HG02973 (cell line): Measurements from ENCODE around the gene LINGO1.

ENCODE experiments used
- ATAC-seq: cut with Tn5 transposase; IDR thresholded peaks from one replicate; pipeline ENCODE4 v1.9.1; 2021; ENCODE audit warnings: moderate library complexity; ENCODE audit not compliant: unreplicated experiment

Gene LINGO1

DNA sequence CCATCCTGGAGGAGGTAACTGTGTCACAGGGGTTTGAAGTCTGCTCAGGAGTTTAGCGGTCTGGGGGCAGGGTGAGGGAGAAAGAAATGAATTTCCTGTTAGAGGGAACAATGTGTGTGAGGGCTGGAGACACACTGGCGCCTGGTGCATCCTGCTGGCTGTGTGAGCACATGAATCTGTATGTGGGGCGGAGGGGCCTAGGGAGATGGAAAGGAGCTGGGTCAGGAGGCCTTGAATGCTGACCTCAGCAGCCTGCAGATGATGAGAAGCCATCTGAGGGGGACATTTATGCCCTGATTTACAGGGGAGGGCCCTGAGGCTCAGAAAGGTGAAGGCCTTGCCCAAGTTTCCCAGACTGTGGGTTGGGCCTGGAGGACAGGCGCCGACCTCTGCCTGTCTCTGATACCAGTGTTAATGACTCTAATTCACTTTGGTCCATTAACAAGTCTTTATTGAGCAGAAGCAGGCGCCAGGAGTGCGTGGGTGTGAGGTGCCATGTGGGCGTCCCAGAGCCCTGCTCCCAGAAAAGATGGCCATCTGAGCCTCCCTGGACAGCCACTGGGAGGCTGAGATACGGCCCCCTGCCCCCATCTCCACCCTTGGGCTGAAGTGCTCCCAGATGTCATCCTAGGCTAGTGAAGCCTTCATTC lies 34.8 kb downstream of the LINGO1 start:
- ATAC-seq = no peak

DNA sequence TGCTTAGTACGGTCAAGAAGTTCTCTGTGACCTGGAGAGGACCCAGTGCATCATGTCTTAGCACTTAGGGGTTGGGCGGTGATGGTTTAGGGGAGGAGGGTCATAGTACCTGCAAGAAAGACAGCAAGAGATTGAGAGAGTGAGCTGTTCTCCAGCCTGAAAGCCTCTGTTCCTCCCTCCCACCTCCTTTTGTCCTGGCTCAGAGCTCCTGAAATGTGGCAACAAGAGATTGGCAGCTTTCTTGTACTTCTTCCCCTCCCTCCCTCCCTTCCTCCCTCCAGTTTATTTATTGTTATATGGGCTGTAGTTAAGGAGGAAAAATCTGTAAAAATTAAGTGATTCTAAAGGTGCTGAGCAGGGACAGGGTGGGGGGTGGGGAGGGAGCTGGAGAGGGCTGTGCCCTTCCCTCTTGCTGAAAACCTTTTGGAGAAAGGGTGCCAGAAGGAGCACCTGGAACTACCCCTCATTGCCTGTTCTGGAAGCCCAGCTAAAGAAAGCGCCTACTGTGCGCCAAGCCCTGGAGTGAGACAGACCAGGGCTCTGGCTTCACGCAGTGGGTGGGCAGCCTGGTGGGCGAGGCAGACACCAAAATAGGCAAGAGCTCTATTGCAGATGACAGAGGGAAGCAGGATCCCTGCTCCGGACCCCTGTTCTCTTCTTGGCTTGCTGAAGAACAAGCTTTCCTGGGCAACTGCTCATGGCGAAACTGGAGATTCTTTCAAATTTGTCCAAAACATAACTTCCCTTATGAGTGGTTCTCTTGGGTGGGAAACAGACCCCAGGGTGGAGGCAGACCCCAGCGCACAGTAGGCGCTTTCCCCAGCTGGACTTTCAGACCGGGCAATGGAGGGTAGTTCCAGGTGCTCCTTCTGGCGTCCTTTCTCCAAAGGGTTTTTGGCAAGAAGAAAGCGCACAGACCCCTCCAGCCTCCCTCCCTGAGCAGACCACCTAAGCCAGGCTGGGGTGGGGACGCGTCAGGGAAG lies 35.6 kb downstream of the LINGO1 start:
- ATAC-seq = no peak

GRCh38 chr15:77595231-77595630 lies 37.5 kb downstream of the LINGO1 start:
- no peak for ATAC-seq

DNA sequence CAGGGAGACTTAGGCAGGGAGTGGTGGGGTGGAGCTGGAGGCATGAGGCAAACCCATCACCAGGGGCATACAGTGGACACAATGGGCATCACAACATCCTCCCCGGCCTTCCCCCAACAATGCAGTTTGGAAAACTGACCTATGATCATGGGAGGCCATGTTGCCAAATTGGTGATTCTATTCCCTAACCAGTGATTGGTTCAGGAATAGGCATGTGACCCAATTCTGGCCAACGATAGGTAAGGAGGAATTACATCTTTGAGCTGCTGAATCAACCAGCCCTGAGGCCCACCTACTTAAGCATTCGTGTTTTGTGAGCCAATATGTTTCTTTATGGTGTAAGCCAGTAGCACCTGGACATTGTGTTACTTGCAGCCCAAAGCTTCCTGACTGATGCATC lies 40.0 kb downstream of the LINGO1 start:
- no peak for ATAC-seq

- ATAC-seq = no peak
Observed at GRCh38 chr15:77591968-77592613, 40.6 kb downstream of the LINGO1 start.

- ATAC-seq = no peak
Observed at GRCh38 chr15:77589839-77590238, 42.9 kb downstream of the LINGO1 start.

DNA sequence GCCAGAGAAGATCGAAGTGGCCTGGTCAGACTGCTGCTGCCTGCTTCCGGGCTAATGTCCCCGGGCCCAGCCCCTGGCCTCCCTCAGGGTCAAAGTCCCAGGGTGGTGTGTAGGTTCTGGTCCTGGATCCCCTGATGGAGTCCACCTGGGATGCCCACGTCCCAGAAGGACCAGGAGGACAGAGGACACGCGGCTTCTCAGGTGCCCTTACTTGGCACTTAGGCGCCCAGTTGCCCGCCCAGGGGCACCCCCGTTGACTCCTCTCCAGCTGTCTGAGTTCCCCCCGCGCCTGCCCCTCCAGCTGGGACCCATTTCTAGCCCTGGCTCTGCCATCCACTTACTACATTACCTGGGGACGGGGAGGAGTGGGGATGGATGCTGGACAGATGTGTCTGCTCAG lies 44.6 kb downstream of the LINGO1 start:
- ATAC-seq = no peak

- ATAC-seq = no peak
Observed at GRCh38 chr15:77584691-77585090, 48.0 kb downstream of the LINGO1 start.

- no peak for ATAC-seq
Observed at GRCh38 chr15:77584201-77584600, 48.5 kb downstream of the LINGO1 start.

- no peak for ATAC-seq
Observed at GRCh38 chr15:77582763-77583162, 49.9 kb downstream of the LINGO1 start.

GRCh38 chr15:77581896-77582569 lies 50.7 kb downstream of the LINGO1 start:
- no peak for ATAC-seq

DNA sequence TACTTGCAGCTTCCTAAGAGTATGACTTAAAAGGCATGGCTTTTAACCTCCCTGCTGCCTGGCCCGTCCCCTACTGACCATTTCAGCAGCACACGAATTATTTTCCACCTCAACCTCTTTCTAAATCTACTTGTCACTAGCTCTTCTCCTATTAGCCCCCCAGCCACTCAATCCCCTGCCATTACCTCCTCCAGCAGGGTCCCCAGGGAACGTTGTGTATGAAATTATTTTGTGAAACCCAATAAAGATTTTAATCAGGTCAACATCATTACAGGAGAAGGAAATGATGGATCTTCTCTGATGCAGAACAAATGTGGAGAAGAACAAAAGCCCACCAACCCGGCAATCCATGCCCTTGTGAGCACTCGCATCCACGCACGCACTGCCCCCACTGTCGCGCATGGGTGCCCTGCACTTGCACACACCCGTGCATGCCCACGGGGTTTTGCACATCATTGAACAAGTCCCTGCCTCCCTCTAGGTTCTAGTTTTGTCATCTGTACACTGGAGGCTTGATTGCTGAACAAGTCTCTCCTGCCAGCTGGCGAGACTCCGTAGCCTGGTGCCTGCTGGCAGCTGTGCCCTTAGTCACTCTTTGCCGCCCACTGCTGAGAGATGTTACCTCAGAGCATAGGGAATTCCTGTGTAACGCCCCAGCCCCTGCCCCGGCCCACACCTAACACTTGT lies 51.6 kb downstream of the LINGO1 start:
- ATAC-seq = no peak

DNA sequence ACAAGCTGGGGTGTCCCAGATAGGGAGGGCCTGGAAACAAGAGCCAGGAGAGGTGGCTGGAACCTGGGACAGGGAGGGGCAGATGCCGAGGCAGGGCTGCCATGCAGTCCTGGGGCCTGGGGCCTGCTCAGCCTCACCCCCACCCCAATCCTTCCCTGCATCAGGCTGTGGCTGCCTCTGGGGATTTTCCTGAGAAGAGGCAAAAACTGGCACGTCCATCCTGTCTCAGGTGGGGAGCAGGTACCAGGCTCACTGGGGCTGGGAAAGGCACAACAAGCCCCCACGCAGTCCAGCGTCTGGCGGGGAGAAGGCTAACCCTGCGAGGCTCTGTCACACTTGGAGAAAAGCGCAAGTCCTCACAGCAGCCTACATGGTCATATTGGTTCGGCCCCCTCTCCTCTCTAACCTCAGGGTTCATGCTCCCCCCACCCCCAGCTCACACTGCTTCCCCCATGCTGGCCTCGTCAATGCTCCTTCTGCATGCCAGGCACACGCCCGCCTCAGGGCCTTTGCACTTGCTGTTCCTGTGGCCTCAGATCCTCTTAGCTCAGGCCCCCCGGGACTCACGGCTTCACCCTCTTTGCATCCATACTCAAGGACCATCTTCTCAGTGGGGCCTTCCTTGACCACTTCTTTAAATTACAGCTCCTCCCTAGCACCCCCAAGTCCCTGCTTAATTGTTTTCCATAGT lies 53.1 kb downstream of the LINGO1 start:
- no peak for ATAC-seq

- ATAC-seq = no peak
Observed at GRCh38 chr15:77578641-77579372, 53.9 kb downstream of the LINGO1 start.

GRCh38 chr15:77577366-77577950 lies 55.3 kb downstream of the LINGO1 start:
- ATAC-seq = no peak

GRCh38 chr15:77576538-77576937 lies 56.2 kb downstream of the LINGO1 start:
- ATAC-seq = no peak

GRCh38 chr15:77575203-77575934 lies 57.3 kb downstream of the LINGO1 start:
- no peak for ATAC-seq

DNA sequence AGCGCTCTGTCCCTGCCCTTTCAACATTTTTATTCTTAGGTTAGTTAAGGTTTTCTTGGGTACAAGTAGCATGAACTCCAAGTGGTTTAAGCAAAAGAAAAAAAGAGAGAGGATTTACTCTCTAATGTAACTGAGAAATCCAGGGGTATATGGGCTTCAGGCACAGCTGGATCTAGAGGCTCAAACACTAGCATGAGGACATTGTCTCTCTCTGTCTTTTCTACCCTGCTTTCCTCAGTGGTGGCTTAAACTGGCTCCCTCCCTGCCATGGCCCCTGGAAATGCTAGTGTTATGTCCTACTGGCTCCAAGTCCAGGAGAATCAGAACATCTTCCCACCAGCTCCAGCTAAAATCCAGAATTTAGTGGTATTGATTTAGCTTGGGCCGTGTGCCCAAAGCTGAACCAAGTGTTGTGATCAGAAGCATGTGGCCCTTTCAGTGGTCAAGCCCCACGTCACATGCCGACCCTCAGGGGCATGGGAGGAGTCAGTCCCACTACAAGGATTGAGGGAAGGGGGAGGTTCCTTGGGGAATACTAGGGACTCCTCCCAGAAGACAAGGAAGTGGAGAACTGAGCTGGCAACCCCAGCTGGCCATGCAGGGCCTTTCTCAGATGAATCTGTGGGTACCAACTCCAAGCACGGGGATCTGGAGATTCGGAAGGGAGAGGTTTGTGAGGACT lies 58.0 kb downstream of the LINGO1 start:
- no peak for ATAC-seq
